Measurements from ENCODE around the gene CHD5.

The CHD5 gene

GRCh38 chr1:6109688-6110087, 70.4 kb downstream of the CHD5 start:
- no peak for DNase-seq

DNA sequence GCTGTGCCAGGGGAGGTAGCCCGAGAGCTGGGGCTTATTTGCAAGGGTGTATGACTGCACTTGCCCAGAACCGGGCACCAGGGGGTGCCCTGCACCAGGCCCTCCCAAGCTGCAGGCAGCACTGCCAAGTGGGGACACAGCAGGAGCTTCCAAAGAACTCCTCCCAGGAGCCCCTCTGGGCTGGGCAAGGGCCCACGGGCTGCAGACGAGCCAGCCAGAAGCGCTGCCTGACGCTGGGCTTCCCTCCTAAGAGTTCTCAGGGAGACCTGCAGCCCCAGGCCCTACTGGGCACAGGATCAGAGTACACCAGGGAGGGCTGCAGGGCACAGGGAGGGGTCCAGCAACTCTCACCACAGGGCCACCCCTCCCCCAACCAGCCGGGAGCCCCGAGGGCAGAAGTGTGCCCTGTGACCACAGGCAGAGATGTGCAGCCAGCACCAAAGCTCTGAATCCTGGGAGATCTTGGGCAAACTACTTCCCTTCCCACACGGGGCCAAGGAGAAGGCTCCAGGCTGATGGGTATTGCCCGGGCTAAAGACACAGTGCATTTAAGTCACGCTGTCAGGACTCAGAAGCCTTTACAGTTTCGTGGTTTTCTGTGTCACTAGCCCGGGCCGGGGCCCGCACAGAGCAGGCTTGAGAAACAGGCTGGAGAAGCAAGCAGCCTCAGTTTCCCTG, 71.0 kb downstream of the CHD5 start:
- peak; percentile 52 for DNase-seq

DNA sequence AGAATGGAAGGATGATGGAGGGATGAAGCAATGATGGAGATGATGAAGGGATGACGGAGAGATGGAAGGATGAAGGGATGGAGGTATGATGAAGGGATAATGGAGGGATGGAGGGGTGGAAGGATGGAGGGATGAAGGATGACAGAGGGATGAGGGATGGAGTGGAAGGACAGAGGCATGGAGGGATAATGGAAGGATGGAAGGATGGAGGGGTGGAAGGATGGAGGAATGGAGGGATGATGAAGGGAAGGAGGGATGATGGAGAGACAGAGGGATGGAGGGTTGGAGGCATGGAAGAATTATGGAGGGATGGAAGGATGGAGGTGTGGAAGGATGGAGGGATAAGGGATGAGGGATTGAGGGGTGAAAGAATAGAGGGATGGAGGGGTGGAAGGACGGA, 71.6 kb downstream of the CHD5 start:
- no peak for DNase-seq

DNA sequence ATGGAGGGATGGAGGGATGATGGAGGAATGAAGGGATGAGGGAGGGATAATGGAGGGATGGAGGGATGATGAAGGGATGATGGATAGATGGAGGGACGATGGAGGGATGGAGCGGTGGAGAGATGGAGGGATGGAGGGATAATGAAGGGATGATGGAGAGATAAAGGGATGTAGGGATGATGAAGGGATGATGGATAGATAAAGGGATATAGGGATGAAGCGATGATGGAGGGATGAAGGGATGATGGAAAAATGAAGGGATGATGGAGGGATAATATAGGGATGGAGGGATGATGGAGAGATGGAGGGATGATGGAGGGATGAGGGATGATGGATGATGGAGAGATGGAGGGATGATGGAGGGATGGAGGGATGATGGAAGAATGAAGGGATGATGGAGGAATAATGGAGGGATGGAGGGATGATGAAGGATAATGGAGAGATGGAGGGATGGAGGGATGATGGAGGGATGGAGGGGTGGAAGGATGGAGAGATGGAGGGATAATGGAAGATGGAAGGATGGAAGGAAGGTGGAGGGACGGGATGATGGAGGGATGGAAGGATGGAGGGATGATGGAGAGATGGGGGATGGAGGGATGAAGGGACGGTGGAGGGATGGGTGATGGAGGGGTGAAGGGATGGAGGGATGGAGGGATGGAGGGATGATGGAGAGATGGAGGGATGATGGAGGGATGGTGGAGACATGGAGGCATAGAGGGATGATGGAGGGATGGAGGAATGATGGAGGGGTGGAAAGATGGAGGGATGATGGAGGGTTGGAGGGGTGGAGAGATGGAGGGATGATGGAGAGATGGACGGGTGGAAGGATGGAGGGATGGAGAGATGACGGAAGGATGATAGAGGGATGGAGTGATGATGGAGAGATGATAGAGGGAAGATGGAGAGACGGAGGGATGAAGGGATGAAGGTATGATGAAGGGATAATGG, 72.4 kb downstream of the CHD5 start:
- no peak for DNase-seq

DNA sequence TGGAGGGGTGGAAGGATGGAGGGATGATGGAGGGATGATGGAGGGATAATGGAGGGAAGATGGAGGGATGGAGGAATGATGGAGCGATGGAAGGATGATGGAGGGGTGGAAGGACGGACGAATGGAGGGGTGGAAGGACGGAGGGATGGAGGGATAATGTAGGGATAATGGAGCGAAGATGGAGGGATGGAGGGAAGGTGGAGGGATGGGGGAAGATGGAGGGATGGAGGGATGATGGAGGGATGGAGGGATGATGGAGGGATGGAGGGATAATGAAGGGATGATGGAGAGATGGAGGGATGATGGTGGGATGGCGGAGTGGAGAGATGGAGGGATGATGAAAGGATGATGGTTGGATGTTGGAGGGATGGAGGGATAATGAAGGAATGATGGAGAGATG, 73.1 kb downstream of the CHD5 start:
- DNase-seq, result no peak

DNA sequence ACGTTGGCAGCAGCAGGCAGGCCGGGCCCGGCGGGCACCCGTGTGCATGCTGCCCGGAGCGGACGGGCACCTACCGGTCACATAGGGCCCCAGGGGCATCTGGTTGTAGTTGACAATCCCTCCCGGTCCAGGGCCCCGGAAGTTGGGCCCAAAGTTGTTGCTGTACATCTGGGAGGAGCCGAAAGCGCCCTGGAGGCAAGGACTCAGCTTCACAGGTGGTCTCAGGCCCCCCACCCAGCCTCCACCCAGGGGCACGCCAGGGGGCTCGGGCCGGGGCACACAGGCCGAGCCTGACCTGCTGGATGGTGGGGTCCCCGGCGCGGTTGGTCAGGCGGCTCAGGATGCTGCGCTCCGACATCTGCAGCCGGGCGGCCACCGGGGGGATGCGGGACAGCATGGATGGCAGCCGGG, 73.8 kb downstream of the CHD5 start:
- no peak for DNase-seq

DNA sequence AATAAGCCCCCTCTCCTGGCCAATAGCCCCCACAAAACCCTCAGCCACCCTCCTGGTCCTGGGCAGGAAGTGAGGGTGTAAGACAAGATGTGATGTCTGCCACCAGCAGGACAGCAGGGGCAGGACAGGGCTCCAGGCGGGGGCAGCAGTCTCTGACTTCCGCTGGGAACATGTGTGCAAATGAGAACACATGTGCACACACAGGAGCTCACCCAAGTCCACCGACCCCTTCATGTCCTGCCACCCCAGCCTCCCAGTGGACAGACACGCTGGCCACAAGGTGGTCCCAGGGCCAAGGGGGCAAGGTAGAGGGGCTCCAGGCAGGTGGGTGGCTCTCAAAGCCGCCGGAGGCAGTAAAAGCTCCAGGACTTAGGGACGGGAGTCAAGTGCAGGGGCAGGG, 74.4 kb downstream of the CHD5 start:
- no peak for DNase-seq

DNA sequence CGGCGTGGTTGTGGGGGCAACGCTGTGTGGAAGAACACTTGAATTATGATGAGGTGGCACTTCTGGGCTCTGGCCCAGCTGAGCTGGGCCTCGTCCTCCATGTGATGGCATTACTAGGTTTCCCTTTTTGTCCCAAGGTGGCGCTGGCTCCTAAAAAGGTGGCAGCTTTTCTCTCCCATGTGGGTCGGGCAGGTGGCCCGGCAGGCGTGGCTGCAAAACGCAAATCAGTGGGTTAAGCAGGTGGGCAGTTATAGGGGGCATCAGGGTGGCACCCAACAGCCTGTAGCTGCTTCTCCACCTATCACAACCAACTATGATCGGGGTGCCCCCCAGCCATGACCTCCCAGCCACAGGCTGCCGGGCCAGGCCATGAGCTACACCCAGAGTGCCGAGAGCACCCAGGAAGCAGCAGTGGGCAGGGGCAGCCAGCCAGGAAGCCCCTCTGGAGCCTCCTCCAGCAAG, 74.9 kb downstream of the CHD5 start:
- DNase-seq, result no peak

DNA sequence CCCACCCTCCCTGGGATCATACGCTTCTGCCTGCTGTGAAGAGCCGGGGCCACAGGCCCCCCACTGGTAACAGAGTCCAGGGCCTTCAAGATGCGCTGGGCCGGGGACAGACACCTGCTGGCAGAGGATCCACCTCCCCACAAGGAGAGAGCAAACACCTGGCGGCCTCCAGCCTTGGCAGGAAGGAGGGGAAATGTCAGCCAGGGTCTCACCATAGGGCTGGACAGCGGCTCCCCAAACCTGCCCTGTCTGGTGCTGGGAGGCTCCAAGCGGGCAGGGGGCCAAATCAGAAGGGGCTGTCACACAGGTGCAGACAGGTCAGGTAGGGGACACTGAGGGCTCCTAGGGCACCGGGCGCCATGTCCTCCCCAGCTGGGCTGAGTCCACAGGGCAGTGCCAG, 75.5 kb downstream of the CHD5 start:
- DNase-seq, result no peak

- no peak for DNase-seq
Observed at GRCh38 chr1:6103854-6104530, 76.1 kb downstream of the CHD5 start.

DNA sequence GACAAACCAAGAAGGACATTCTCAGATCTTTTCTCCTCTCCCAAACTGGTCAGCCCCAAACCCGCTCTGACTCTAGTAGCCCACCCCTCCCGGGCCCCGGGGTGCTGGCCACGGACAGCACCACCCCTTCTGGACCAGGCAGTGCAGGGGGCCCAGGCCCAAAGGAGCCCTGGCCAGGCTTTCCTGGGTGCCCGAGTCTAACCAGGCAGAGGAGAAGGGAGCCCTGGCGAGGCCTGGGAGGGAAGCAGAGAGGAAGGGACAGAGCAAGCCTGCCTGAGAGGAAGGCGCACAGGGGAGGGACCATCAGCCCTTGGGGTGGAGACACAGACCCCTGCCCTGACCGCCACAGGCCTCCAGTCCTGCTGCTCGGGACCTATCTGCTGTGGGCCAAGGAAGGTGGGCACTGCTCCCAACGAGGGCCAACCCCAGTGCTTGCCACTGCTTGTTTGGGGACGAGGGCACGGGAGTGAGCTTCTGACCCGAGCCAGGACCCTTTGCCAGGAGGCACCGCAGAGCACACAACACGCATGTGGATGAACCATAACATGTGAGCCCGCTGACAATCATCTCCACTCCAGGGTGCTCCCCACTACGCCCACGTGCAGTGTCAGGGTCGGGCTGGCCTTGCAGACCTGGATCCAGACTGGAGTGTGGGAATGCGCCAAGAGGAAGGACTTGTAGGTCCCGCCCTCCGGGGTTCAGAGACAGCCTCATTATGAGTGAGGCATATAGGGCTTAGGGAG, 76.8 kb downstream of the CHD5 start:
- DNase-seq, result no peak

- DNase-seq, result no peak
Observed at GRCh38 chr1:6102532-6102845, 77.6 kb downstream of the CHD5 start.

DNA sequence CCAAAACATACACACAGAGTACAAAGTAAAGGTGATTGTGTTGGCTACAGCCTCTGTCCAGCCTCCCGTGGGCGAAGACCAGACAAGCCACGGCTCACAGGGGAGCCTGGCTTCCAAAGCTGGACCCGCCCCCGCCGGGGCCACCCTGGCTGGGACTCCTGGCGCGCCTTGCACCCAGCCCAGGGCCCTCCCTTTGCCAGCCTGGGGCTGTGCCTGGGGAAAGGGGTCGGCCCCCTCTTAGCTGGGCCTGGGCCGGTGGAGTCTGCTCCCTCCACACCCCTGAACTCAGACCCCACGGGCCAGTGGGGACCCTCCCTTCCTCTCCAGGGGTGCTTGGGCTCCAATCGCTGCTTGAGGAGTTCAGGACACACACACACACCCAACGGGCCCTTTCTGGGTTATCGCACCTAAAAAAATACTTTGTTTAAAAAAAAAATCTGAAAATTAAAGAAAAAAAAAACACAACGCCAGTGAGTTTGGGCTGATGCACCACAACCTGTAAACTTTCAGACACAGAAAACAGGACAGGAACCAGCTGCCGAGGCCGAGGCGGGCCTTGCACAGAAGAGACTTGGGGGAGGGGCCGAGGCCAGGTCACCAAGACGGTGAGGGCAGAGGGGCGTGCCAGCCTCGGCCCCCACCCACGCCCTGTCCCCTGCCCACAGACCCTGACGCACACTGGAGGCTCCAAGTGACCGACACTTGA, 78.1 kb downstream of the CHD5 start:
- no peak for DNase-seq

DNA sequence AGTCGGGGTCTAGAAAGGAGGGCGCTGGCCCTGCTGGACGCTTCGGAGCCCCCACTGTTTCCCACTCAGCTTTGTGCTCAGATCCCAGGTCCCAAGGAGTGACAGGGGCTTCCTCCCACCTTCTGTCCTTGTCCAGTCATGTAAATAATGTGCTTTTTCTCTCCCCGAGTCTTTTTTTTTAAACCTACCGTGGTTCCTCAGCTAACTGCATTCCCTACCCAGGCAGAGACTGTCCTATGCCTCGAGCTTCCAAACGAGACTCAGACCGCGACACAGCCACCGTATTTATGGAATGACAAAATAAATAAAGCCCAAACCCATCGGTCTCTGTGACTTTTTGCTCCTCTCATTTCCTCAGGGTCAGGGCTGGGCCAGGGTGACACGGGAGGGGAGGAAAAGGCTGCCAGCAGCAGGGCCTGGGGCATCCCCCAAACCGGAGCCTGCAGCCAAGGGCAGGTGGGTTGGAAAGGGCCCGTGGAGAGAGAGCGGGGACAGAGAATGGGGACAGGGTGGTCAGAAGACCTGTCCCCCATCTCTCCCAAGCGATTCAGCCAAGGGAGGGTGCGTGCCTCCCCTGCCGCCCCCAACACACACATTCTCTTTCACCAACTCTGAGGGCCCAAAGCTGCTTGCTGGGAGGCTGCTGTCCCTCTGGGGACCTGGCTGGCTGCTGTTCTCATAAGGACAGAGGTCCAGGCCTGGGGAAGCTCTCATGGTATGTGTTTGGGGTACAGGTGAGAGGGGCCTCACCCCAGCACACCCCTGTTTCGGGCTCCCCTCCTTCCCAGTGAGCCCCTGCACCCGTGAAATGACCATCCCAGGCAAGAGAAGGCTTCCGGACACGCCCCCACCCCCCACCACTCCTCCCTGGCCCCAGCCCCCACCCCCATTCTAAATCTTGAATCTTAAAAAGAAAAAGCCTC, 79.0 kb downstream of the CHD5 start:
- no peak for DNase-seq

DNA sequence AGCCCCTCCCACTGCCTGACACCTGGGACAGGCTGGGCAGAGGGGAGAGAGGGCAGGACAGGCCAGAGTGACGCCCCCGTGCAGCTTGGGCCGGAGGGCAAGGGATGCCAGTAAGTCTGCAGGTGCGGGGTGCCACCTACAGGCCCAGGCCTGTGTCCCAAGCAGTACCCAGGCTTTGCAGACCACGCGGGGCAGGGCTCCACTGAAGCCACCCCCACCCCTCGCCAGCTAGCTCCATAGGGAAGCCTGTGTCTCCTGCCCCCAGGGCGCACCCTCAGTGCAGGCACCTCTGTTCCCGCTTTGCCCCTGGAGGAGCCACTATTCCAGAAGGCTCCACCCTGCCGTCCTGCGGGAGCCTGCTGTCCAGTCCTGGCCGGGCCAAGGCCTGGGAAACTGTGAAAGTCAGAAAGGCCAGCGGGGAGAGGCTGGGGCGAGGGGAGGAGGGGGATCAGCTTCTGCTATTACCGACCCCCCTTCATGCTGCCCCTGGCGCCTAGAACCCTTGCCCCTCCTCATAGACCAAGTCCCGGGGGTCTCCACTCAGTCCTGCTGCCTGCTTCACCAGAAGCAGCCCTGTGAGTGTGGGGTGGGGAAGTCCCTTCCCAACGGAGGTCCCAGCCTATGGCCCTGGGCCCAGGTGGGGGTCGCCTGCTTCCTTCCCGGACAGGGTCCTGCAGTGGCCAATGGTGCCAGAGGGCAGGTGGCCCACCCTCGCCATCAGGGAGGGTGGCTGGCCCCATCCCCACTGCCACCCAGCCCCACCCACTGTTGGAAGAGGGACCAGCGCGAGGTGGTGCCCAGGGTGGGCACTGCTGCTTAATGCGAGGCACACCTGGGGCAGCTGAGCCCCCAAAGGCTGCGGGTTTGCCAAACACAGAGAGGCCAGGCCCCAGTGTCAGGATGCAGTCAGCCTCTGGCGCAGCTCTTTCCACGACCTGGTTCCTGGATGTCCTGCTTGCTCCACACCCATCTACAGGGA, 80.0 kb downstream of the CHD5 start:
- DNase-seq, result no peak

GRCh38 chr1:6099297-6099696, 80.8 kb downstream of the CHD5 start:
- no peak for DNase-seq

GRCh38 chr1:6098303-6099215, 81.6 kb downstream of the CHD5 start:
- DNase-seq, result no peak

DNA sequence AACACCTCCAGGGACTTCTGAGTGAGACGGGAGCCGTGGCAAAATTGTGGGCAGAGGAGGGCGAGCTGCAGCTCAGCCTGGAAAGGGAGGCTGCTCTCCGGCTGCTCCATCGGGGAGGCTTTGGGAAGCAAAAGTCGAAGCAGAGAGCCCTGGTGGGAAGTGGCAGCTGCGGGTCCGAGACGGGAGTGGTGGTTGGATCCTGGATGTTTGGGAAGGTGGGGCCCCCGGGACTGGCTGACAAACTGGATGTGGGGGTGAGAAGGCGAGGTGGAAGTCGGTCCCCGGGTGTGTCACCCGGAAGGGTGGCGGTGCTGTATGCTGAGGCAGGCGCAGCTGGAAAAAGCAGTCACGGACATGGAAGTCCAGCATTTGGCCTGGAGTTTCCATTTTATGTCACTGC, 82.3 kb downstream of the CHD5 start:
- DNase-seq, result no peak

- DNase-seq, result no peak
Observed at GRCh38 chr1:6097117-6097595, 83.0 kb downstream of the CHD5 start.
